Fibroblast of lung (primary cell): Measurements from ENCODE around the gene CP. TPM values are rescaled to one million over a fixed set of nuclear protein-coding genes. Genes with fewer than 3 reads are reported as not detected.

ENCODE experiments used
- DNase-seq, 2 donors: peaks; one replicate each; pipeline versions ENCODE4 v3.0.0 to v3.0.0-alpha.2; 2010; ENCODE audit warnings: low read depth in 2 of 2
- H2AFZ ChIP-seq: 2 replicates; pipeline ENCODE4 v1.5.1; 2012; ENCODE audit warnings: low read length, control low read depth, inconsistent platforms
- H3K27ac ChIP-seq: 2 replicates; pipeline ENCODE4 v1.5.1; 2011; ENCODE audit warnings: low read length, control low read depth; ENCODE audit not compliant: insufficient read depth
- H3K27me3 ChIP-seq: 2 replicates; pipeline ENCODE4 v1.5.1; 2011; ENCODE audit warnings: mild to moderate bottlenecking, low read length; ENCODE audit not compliant: control insufficient read depth, insufficient read depth
- H3K36me3 ChIP-seq: 2 replicates; pipeline ENCODE4 v1.5.1; 2011; ENCODE audit warnings: low read length; ENCODE audit not compliant: control insufficient read depth, insufficient read depth
- H3K4me1 ChIP-seq: 2 replicates; pipeline ENCODE4 v1.5.1; 2011; ENCODE audit warnings: low read length; ENCODE audit not compliant: control insufficient read depth, insufficient read depth; ENCODE audit errors: extremely low read depth
- H3K4me2 ChIP-seq: 2 replicates; pipeline ENCODE4 v1.5.1; 2011; ENCODE audit warnings: low read length, control low read depth; ENCODE audit not compliant: insufficient read depth; ENCODE audit errors: extremely low read depth
- H3K4me3 ChIP-seq, 4 experiments: fragments of 200-600 bp in 1 of 4; sonication (generic) in 1 of 4; replicated peaks in 1 of 4; 2 replicates each; pipeline ENCODE4 v1.5.1; 2011 to 2016; ENCODE audit warnings: low read length in 4 of 4, low read depth in 3 of 4, mild to moderate bottlenecking in 3 of 4, control low read depth in 2 of 4, inconsistent platforms in 1 of 4, mixed read lengths in 1 of 4; ENCODE audit not compliant: insufficient read depth in 1 of 4; ENCODE audit errors: control extremely low read depth in 1 of 4
- H3K79me2 ChIP-seq: 2 replicates; pipeline ENCODE4 v1.5.1; 2012; ENCODE audit warnings: mild to moderate bottlenecking, low read length, inconsistent platforms; ENCODE audit not compliant: control insufficient read depth, insufficient read depth
- H3K9ac ChIP-seq: 2 replicates; pipeline ENCODE4 v1.5.1; 2011; ENCODE audit warnings: mild to moderate bottlenecking, low read length, control low read depth; ENCODE audit not compliant: insufficient read depth
- H3K9me3 ChIP-seq: 2 replicates; pipeline ENCODE4 v1.5.1; 2012; ENCODE audit warnings: low read depth, low read length; ENCODE audit not compliant: control insufficient read depth, insufficient read depth
- H4K20me1 ChIP-seq: 2 replicates; pipeline ENCODE4 v1.5.1; 2011; ENCODE audit warnings: low read length; ENCODE audit not compliant: control insufficient read depth, insufficient read depth; ENCODE audit errors: extremely low read depth
- CTCF ChIP-seq, 2 donors: IDR thresholded peaks in 1 of 2; conservative IDR thresholded peaks in 1 of 2; 1 replicate in 1 of 2; 2 replicates in 1 of 2; pipeline ENCODE4 v1.5.1; 2011 to 2012; ENCODE audit warnings: low read length in 2 of 2, control low read depth in 1 of 2, inconsistent platforms in 1 of 2, low read depth in 1 of 2, mild to moderate bottlenecking in 1 of 2
- EZH2 ChIP-seq: IDR thresholded peaks from 2 replicates; pipeline ENCODE4 v1.5.1; 2012; ENCODE audit warnings: low read length, control low read depth, mild to moderate bottlenecking; ENCODE audit errors: missing control alignments
- polyA plus RNA-seq, 2 donors: library from polyadenylated mRNA; depleted of rRNA in 1 of 2; stranded (reverse) in 1 of 2; unstranded in 1 of 2; fragments of >200 nt; gene quantifications; 2 replicates each; pipeline ENCODE4 v1.2.1, GENCODE V29; 2011 to 2012; ENCODE audit warnings: missing spikeins in 1 of 2
- total RNA-seq: library from RNA; depleted of rRNA; stranded (reverse); fragments of >200 nt; gene quantifications from 2 replicates; pipeline ENCODE4 v1.2.1, GENCODE V29; 2014

The CP gene
- total and polyA plus RNA-seq, 2 donors (not counting 1 experiment from before 2014, with no cell fraction given) = 0.03 TPM; not detected in 1

GRCh38 chr3:149235599-149236424 is 14.2 kb upstream of the CP start:
- Histone ChIP-seq H2AFZ (no peak overlapping the region), H4K20me1 (no peaks in the 10 kb centered on the region), H3K4me1 (no peaks in the 10 kb centered on the region), H3K27me3 (no peaks in the 10 kb centered on the region), H3K9ac (no peak overlapping the region), H3K36me3 (no peaks in the 10 kb centered on the region), H3K4me3 (no peak overlapping the region), H3K4me2 (no peak overlapping the region), H3K9me3 (no peaks in the 10 kb centered on the region), H3K27ac (no peak overlapping the region), H3K79me2 (no peaks in the 10 kb centered on the region)
- no peak for DNase-seq
- no peak for TF ChIP-seq EZH2
- no peak for TF ChIP-seq CTCF (conservative IDR thresholded peaks at IDR 0.05 in 1 of 2, IDR thresholded peaks at IDR 0.05 in 1 of 2; ENCODE audit: low read depth in 1 of 2, low read length in 2 of 2)

DNA sequence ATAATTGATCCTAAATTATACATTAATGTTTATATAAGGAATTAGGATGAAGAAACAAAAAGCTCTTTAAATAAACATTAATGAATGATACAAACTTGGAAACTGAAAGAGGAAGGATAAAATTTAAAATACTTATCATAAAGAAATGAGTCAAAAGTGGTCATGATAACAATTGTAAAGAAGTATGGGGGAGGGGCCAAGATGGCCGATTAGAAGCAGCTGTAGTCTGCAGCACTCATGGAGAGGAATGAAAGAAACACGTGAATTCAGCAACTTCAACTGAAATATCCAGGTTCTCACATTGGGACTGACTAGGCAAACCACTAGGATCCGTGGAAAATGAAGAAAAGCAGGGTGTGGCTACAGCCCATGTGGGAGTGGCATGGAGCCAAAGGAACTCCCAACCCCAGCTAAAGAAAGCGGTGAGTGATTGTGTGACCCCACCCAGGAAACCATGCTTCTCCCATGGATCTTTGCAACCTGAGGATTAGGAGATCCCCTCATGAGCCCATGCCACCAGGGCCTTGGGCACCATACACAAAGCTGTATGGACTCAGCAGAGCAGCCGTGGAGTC is 13.1 kb upstream of the CP start:
- DNase-seq = peak in 1 of 2 donors; percentile 31
- no peaks in the 10 kb centered on the region for H3K9me3 ChIP-seq
- H2AFZ ChIP-seq = no peak overlapping the region
- no peaks in the 10 kb centered on the region for H4K20me1 ChIP-seq
- H3K27ac ChIP-seq = no peak overlapping the region
- H3K4me1 ChIP-seq = no peaks in the 10 kb centered on the region
- H3K4me3 ChIP-seq = no peak overlapping the region
- no peaks in the 10 kb centered on the region for H3K27me3 ChIP-seq
- no peaks in the 10 kb centered on the region for H3K79me2 ChIP-seq
- TF ChIP-seq CTCF (conservative IDR thresholded peaks at IDR 0.05 in 1 of 2, IDR thresholded peaks at IDR 0.05 in 1 of 2; ENCODE audit: low read depth in 1 of 2, low read length in 2 of 2) = no peak
- TF ChIP-seq EZH2 = no peak
- no peak overlapping the region for H3K4me2 ChIP-seq
- H3K36me3 ChIP-seq = no peaks in the 10 kb centered on the region
- H3K9ac ChIP-seq = no peak overlapping the region

- H3K4me1 ChIP-seq = no peaks in the 10 kb centered on the region
- no peak overlapping the region for H2AFZ ChIP-seq
- H3K4me3 ChIP-seq = no peak overlapping the region
- no peaks in the 10 kb centered on the region for H3K9me3 ChIP-seq
- H3K27ac ChIP-seq = no peak overlapping the region
- no peaks in the 10 kb centered on the region for H3K27me3 ChIP-seq
- no peak overlapping the region for H3K4me2 ChIP-seq
- H3K79me2 ChIP-seq = no peaks in the 10 kb centered on the region
- no peaks in the 10 kb centered on the region for H4K20me1 ChIP-seq
- DNase-seq = no peak
- no peaks in the 10 kb centered on the region for H3K36me3 ChIP-seq
- H3K9ac ChIP-seq = no peak overlapping the region
- TF ChIP-seq CTCF (conservative IDR thresholded peaks at IDR 0.05 in 1 of 2, IDR thresholded peaks at IDR 0.05 in 1 of 2; ENCODE audit: low read depth in 1 of 2, low read length in 2 of 2) = no peak
- TF ChIP-seq EZH2 = no peak
Measured at GRCh38 chr3:149233323-149233722, 11.7 kb upstream of the CP start.
